H9 (cell line): ENCODE results near the gene GEN1. TPM values are rescaled to one million over a fixed set of nuclear protein-coding genes. Genes with fewer than 3 reads are reported as not detected.

Experiments
- DNase-seq: peaks from one replicate; pipeline ENCODE4 v3.0.0-alpha.2; 2017
- H2AFZ ChIP-seq: one replicate; pipeline ENCODE4 v1.6.1; 2013; ENCODE audit warnings: mild to moderate bottlenecking, low read length, control low read depth, moderate library complexity
- H2AK5ac ChIP-seq: 2 replicates; pipeline ENCODE4 v1.6.1; 2013; ENCODE audit warnings: low read length, control low read depth, mixed read lengths; ENCODE audit not compliant: insufficient read length
- H2BK120ac ChIP-seq: one replicate; pipeline ENCODE4 v1.6.1; 2013; ENCODE audit warnings: low read depth, mild to moderate bottlenecking, low read length, control low read depth, inconsistent platforms; ENCODE audit not compliant: poor library complexity, severe bottlenecking
- H2BK12ac ChIP-seq: 2 replicates; pipeline ENCODE4 v1.6.1; 2013; ENCODE audit warnings: low read length, control low read depth, mixed read lengths, low read depth; ENCODE audit not compliant: insufficient read length
- H2BK15ac ChIP-seq: 2 replicates; pipeline ENCODE4 v1.6.1; 2013; ENCODE audit warnings: low read depth, low read length, control low read depth
- H2BK20ac ChIP-seq: one replicate; pipeline ENCODE4 v1.6.1; 2013; ENCODE audit warnings: low read depth, mild to moderate bottlenecking, low read length, control low read depth, inconsistent platforms; ENCODE audit not compliant: poor library complexity, severe bottlenecking
- H2BK5ac ChIP-seq: 2 replicates; pipeline ENCODE4 v1.6.1; 2013; ENCODE audit warnings: low read length, control low read depth, mixed read lengths; ENCODE audit not compliant: insufficient read length
- H3K14ac ChIP-seq: 2 replicates; pipeline ENCODE4 v1.6.1; 2013; ENCODE audit warnings: low read length, control low read depth; ENCODE audit not compliant: insufficient read depth
- H3K18ac ChIP-seq: 2 replicates; pipeline ENCODE4 v1.6.1; 2013; ENCODE audit warnings: low read depth, mild to moderate bottlenecking, mixed read lengths, low read length, control low read depth; ENCODE audit not compliant: insufficient read length
- H3K23ac ChIP-seq: 2 replicates; pipeline ENCODE4 v1.6.1; 2013; ENCODE audit warnings: low read length, control low read depth, mixed read lengths, low read depth; ENCODE audit not compliant: insufficient read length
- H3K23me2 ChIP-seq: 2 replicates; pipeline ENCODE4 v1.6.1; 2013; ENCODE audit warnings: low read depth, mild to moderate bottlenecking, mixed read lengths, low read length, control low read depth; ENCODE audit not compliant: insufficient read length, poor library complexity, severe bottlenecking
- H3K27ac ChIP-seq: 2 replicates; pipeline ENCODE4 v1.5.1; 2013; ENCODE audit warnings: low read length, control low read depth, mixed read lengths, low read depth; ENCODE audit not compliant: insufficient read length
- H3K27me3 ChIP-seq: 2 replicates; pipeline ENCODE4 v1.6.1; 2013; ENCODE audit warnings: low read length, control low read depth, inconsistent platforms; ENCODE audit not compliant: insufficient read depth
- H3K4ac ChIP-seq: 2 replicates; pipeline ENCODE4 v1.6.1; 2013; ENCODE audit warnings: low read depth, mild to moderate bottlenecking, control low read depth, inconsistent platforms, low read length, moderate library complexity
- H3K4me1 ChIP-seq: 2 replicates; pipeline ENCODE4 v1.6.1; 2013; ENCODE audit warnings: low read length, control low read depth, inconsistent platforms; ENCODE audit not compliant: insufficient read depth
- H3K4me2 ChIP-seq: 2 replicates; pipeline ENCODE4 v1.6.1; 2013; ENCODE audit warnings: low read length, control low read depth, mixed read lengths; ENCODE audit not compliant: insufficient read length, insufficient read depth
- H3K56ac ChIP-seq: 2 replicates; pipeline ENCODE4 v1.6.1; 2013; ENCODE audit warnings: low read depth, mild to moderate bottlenecking, mixed read lengths, low read length, control low read depth; ENCODE audit not compliant: insufficient read length
- H3K79me1 ChIP-seq: 2 replicates; pipeline ENCODE4 v1.6.1; 2013; ENCODE audit warnings: low read depth, mild to moderate bottlenecking, moderate library complexity, low read length, control low read depth, inconsistent platforms; ENCODE audit not compliant: insufficient read depth, poor library complexity, severe bottlenecking
- H3K79me2 ChIP-seq: 2 replicates; pipeline ENCODE4 v1.6.1; 2013; ENCODE audit warnings: low read length, control low read depth, inconsistent platforms; ENCODE audit not compliant: insufficient read depth
- H3K9ac ChIP-seq: 2 replicates; pipeline ENCODE4 v1.6.1; 2013; ENCODE audit warnings: low read length, control low read depth, mixed read lengths; ENCODE audit not compliant: insufficient read length; ENCODE audit errors: extremely low read depth
- H3K9me3 ChIP-seq: one replicate; pipeline ENCODE4 v1.6.1; 2013; ENCODE audit warnings: low read depth, low read length, inconsistent platforms; ENCODE audit not compliant: control insufficient read depth
- H3T11ph ChIP-seq: one replicate; pipeline ENCODE4 v1.6.1; 2013; ENCODE audit warnings: mild to moderate bottlenecking, low read length, control low read depth, inconsistent platforms
- H4K20me1 ChIP-seq: one replicate; pipeline ENCODE4 v1.6.1; 2013; ENCODE audit not compliant: control insufficient read depth, insufficient read length, insufficient read depth
- H4K5ac ChIP-seq: 2 replicates; pipeline ENCODE4 v1.6.1; 2013; ENCODE audit warnings: low read depth, mild to moderate bottlenecking, mixed read lengths, low read length, control low read depth; ENCODE audit not compliant: insufficient read length
- H4K8ac ChIP-seq: replicated peaks from 2 replicates; pipeline ENCODE4 v1.6.1; 2013; ENCODE audit warnings: low read length, control low read depth, mixed read lengths, low read depth; ENCODE audit not compliant: insufficient read length
- H4K91ac ChIP-seq: 2 replicates; pipeline ENCODE4 v1.6.1; 2013; ENCODE audit warnings: low read depth, mild to moderate bottlenecking, moderate library complexity, mixed read lengths, low read length, control low read depth; ENCODE audit not compliant: insufficient read length
- H3K27ac Mint-ChIP-seq, 3 experiments: 2 replicates in 2 of 3; 3 replicates in 1 of 3; pipeline ENCODE4 v1.8.0; 2020 to 2021; ENCODE audit warnings: mixed read lengths in 3 of 3, mild to moderate bottlenecking in 1 of 3, moderate library complexity in 1 of 3
- H3K27me3 Mint-ChIP-seq: 2 replicates; pipeline ENCODE4 v1.8.0; 2021; ENCODE audit warnings: low read depth, mild to moderate bottlenecking, moderate library complexity, mixed read lengths
- H3K36me3 Mint-ChIP-seq, 3 experiments: 2 replicates in 2 of 3; 3 replicates in 1 of 3; pipeline ENCODE4 v1.8.0; 2020 to 2021; ENCODE audit warnings: low read depth in 3 of 3, mixed read lengths in 3 of 3; ENCODE audit not compliant: insufficient read depth in 1 of 3
- H3K4me1 Mint-ChIP-seq, 2 experiments: 2 replicates each; pipeline ENCODE4 v1.8.0; 2020; ENCODE audit warnings: mixed read lengths in 2 of 2
- H3K4me3 Mint-ChIP-seq, 2 experiments: 2 replicates in 1 of 2; 3 replicates in 1 of 2; pipeline ENCODE4 v1.8.0; 2020 to 2021; ENCODE audit warnings: mild to moderate bottlenecking in 2 of 2, mixed read lengths in 2 of 2, moderate library complexity in 1 of 2
- H3K9me3 Mint-ChIP-seq, 2 experiments: 2 replicates in 1 of 2; 3 replicates in 1 of 2; pipeline ENCODE4 v1.8.0; 2020; ENCODE audit warnings: mild to moderate bottlenecking in 2 of 2, mixed read lengths in 2 of 2, moderate library complexity in 1 of 2
- WGBS: extraction: QIAGEN DNeasy Blood & Tissue Kit; methylation state at CpG from one replicate; pipeline ENCODE4 v1.1.7; 2013; ENCODE audit warnings: missing lambda C conversion rate, low lambda C conversion rate, mixed read lengths; ENCODE audit not compliant: insufficient read length; ENCODE audit errors: extremely low coverage; 5-methylcytosine and 5-hydroxymethylcytosine counted together
- total RNA-seq: library from RNA; stranded (reverse); gene quantifications from 2 replicates; pipeline ENCODE4 v1.2.1, GENCODE V29; 2021
- TF ChIP-seq, protein P1 (sequence below): fragments of 200-600 bp; sonication (generic); conservative IDR thresholded peaks from 3 replicates; pipeline ENCODE4 v1.8.0; 2021; ENCODE audit warnings: antibody characterized with exemption, mild to moderate bottlenecking

The GEN1 gene
- total RNA-seq, 1 experiment from 2014 or later, result 28.1 TPM

DNA sequence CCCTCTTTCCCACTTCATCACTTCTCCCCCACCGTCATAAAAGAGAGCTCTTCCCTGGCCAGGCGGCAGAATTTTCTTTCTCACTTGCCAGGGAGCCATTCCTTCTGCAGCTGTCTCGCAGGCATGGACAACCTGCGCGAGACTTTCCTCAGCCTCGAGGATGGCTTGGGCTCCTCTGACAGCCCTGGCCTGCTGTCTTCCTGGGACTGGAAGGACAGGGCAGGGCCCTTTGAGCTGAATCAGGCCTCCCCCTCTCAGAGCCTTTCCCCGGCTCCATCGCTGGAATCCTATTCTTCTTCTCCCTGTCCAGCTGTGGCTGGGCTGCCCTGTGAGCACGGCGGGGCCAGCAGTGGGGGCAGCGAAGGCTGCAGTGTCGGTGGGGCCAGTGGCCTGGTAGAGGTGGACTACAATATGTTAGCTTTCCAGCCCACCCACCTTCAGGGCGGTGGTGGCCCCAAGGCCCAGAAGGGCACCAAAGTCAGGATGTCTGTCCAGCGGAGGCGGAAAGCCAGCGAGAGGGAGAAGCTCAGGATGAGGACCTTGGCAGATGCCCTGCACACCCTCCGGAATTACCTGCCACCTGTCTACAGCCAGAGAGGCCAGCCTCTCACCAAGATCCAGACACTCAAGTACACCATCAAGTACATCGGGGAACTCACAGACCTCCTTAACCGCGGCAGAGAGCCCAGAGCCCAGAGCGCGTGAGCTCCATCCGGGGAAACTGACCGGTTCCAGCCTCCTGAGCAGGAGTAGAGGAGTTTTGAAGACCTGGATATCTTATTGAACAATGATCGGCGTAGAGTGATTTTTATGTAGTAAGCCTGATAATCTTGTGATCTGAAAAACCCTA, 62.7 kb downstream of the GEN1 start, which contains the start of gene MSGN1:
Gene MSGN1 (plus strand): TSS at position 65 of the 850 bp plus-strand sequence. CDS start 59 bp downstream, at position 124.
- Mint-ChIP-seq H3K27me3 (peaks cover 13% of the 10 kb centered on the region), H3K4me1 (peaks cover 16 to 19% of the 10 kb centered on the region in 2 experiments), H3K9me3 (no peaks in the 10 kb centered on the region), H3K27ac (peak within 1 kb of the TSS in 1 of 3 experiments; percentile 71; a peak in 2 of 7 replicates), H3K4me3 (no peak within 1 kb of the TSS), H3K36me3 (no peaks in the 10 kb centered on the region)
- H4K8ac ChIP-seq, result no peak within 1 kb of the TSS
- H3K18ac ChIP-seq, result no peak within 1 kb of the TSS
- no peak within 1 kb of the TSS for H4K5ac ChIP-seq
- H2BK15ac ChIP-seq, result no peak within 1 kb of the TSS
- no peak within 1 kb of the TSS for H2AK5ac ChIP-seq
- no peaks in the 10 kb centered on the region for H3K4me1 ChIP-seq
- no peak within 1 kb of the TSS for H3K4ac ChIP-seq
- TF ChIP-seq, protein P1, sequence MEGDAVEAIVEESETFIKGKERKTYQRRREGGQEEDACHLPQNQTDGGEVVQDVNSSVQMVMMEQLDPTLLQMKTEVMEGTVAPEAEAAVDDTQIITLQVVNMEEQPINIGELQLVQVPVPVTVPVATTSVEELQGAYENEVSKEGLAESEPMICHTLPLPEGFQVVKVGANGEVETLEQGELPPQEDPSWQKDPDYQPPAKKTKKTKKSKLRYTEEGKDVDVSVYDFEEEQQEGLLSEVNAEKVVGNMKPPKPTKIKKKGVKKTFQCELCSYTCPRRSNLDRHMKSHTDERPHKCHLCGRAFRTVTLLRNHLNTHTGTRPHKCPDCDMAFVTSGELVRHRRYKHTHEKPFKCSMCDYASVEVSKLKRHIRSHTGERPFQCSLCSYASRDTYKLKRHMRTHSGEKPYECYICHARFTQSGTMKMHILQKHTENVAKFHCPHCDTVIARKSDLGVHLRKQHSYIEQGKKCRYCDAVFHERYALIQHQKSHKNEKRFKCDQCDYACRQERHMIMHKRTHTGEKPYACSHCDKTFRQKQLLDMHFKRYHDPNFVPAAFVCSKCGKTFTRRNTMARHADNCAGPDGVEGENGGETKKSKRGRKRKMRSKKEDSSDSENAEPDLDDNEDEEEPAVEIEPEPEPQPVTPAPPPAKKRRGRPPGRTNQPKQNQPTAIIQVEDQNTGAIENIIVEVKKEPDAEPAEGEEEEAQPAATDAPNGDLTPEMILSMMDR, result no peak
- H3K27me3 ChIP-seq, result no peaks in the 10 kb centered on the region
- no peak within 1 kb of the TSS for H2BK5ac ChIP-seq
- H3K14ac ChIP-seq, result no peak within 1 kb of the TSS; the same call in 1 of the 2 replicates
- no peak within 1 kb of the TSS for H2BK120ac ChIP-seq
- H4K91ac ChIP-seq, result no peak within 1 kb of the TSS
- no peaks in the 10 kb centered on the region for H3K23me2 ChIP-seq
- no peak within 1 kb of the TSS for H3K9ac ChIP-seq
- DNase-seq, result no peak
- no peaks in the 10 kb centered on the region for H3K9me3 ChIP-seq
- H2BK20ac ChIP-seq, result no peak within 1 kb of the TSS
- no peak within 1 kb of the TSS for H2AFZ ChIP-seq
- no peak within 1 kb of the TSS for H3K27ac ChIP-seq
- H3K79me2 ChIP-seq, result no peaks in the 10 kb centered on the region
- no CpG with 5 or more reads among the region's 26 CpGs for WGBS
- H4K20me1 ChIP-seq, result no peaks in the 10 kb centered on the region
- H3K79me1 ChIP-seq, result no peaks in the 10 kb centered on the region
- H3K23ac ChIP-seq, result no peak within 1 kb of the TSS
- H3K56ac ChIP-seq, result no peak within 1 kb of the TSS
- no peak within 1 kb of the TSS for H3K4me2 ChIP-seq
- no peak within 1 kb of the TSS for H2BK12ac ChIP-seq
- peak within 1 kb of the TSS; percentile 30 for H3T11ph ChIP-seq
